Hepatocyte (in vitro differentiated cells): ENCODE results near the gene PHKB.

Experiments used
- CTCF ChIP-seq: fragments of 200-600 bp; sonication (generic); IDR thresholded peaks from 2 replicates; pipeline ENCODE4 v1.5.1; 2016; ENCODE audit warnings: antibody characterized with exemption, mild to moderate bottlenecking; ENCODE audit not compliant: poor library complexity
- EZH2 ChIP-seq: fragments of 200-600 bp; sonication (generic); IDR thresholded peaks from 2 replicates; pipeline ENCODE4 v1.6.1; 2016; ENCODE audit warnings: antibody characterized with exemption, mild to moderate bottlenecking, borderline replicate concordance
- EZH2phosphoT487 ChIP-seq: fragments of 200-600 bp; sonication (generic); IDR thresholded peaks from one replicate; pipeline ENCODE4 v1.6.1; 2018; ENCODE audit warnings: antibody characterized with exemption, mild to moderate bottlenecking, low read depth, moderate library complexity; ENCODE audit not compliant: unreplicated experiment, severe bottlenecking

GRCh38 chr16:47568351-47568750 lies 107.2 kb downstream of the PHKB start:
- TF ChIP-seq CTCF, result no peak
- no peak for TF ChIP-seq EZH2
- TF ChIP-seq EZH2phosphoT487, result no peak
